Right atrium auricular region (tissue), 2 donors: ENCODE results near the gene JUNB. TPM values are rescaled to one million over a fixed set of nuclear protein-coding genes. Genes with fewer than 3 reads are reported as not detected.

Source experiments
- DNase-seq: peaks from one replicate; pipeline ENCODE4 v3.0.0-alpha.2; 2019; ENCODE audit warnings: low spot score
- H3K27ac ChIP-seq, 2 donors: fragments of 200-600 bp; sonication (generic); 1 replicate in 1 of 2; 2 replicates in 1 of 2; pipeline ENCODE4 v1.5.1; 2016 to 2019
- H3K27me3 ChIP-seq, 2 donors: fragments of 200-600 bp; sonication (generic); one replicate each; pipeline versions ENCODE4 v1.5.1 to v1.6.0; 2017 to 2019
- H3K36me3 ChIP-seq: fragments of 200-600 bp; sonication (generic); one replicate; pipeline ENCODE4 v1.5.1; 2016
- H3K4me1 ChIP-seq, 2 donors: fragments of 200-600 bp; sonication (generic); one replicate each; pipeline versions ENCODE4 v1.5.1 to v1.6.0; 2017 to 2019
- H3K4me3 ChIP-seq, 2 donors: fragments of 200-600 bp; sonication (generic); 1 replicate in 1 of 2; 2 replicates in 1 of 2; pipeline ENCODE4 v1.5.1; 2017 to 2019; ENCODE audit warnings: mild to moderate bottlenecking in 1 of 2, moderate library complexity in 1 of 2
- H3K9me3 ChIP-seq, 2 donors: fragments of 200-600 bp; sonication (generic); one replicate each; pipeline ENCODE4 v1.5.1; 2019
- CTCF ChIP-seq, 2 donors: fragments of 200-600 bp; sonication (generic); IDR thresholded peaks; one replicate each; pipeline ENCODE4 v1.5.1; 2019; ENCODE audit warnings: antibody characterized with exemption in 2 of 2
- total RNA-seq, 2 donors: library from RNA; depleted of rRNA; stranded (reverse); fragments of >200 nt; gene quantifications; one replicate each; pipeline ENCODE4 v1.1.0, GENCODE V29; 2016

JUNB gene
- total RNA-seq, 2 donors from 2014 or later = 321 to 506 TPM

- no peaks in the 10 kb centered on the region for H3K9me3 ChIP-seq
- no peaks in the 10 kb centered on the region for H3K36me3 ChIP-seq
- no peak for TF ChIP-seq CTCF (IDR thresholded peaks at IDR 0.05)
- peak overlapping the region in 1 of 2 donors; percentile 53 for H3K4me3 ChIP-seq
- no peaks in the 10 kb centered on the region for H3K27me3 ChIP-seq
- DNase-seq = no peak
- peaks cover 0 to 72% of the 10 kb centered on the region in 2 donors for H3K4me1 ChIP-seq
- peak overlapping the region; percentile 96 to 99 for H3K27ac ChIP-seq
Measured at GRCh38 chr19:12784394-12784870, 6.9 kb upstream of the JUNB start.

- peak overlapping the region; percentile 96 to 99 for H3K27ac ChIP-seq
- H3K27me3 ChIP-seq = no peaks in the 10 kb centered on the region
- H3K4me1 ChIP-seq = peaks cover 0 to 70% of the 10 kb centered on the region in 2 donors
- no peak for DNase-seq
- no peak overlapping the region for H3K4me3 ChIP-seq
- H3K36me3 ChIP-seq = no peaks in the 10 kb centered on the region
- TF ChIP-seq CTCF (IDR thresholded peaks at IDR 0.05) = no peak
- H3K9me3 ChIP-seq = no peaks in the 10 kb centered on the region
Measured at GRCh38 chr19:12784871-12785430, 6.3 kb upstream of the JUNB start.

- DNase-seq = no peak
- no peak for TF ChIP-seq CTCF (IDR thresholded peaks at IDR 0.05)
- peak overlapping the region; percentile 96 to 99 for H3K27ac ChIP-seq
- no peak overlapping the region for H3K4me3 ChIP-seq
- no peaks in the 10 kb centered on the region for H3K9me3 ChIP-seq
- no peaks in the 10 kb centered on the region for H3K36me3 ChIP-seq
- H3K27me3 ChIP-seq = no peaks in the 10 kb centered on the region
- peaks cover 0 to 72% of the 10 kb centered on the region in 2 donors for H3K4me1 ChIP-seq
Measured at GRCh38 chr19:12785431-12786031, 5.8 kb upstream of the JUNB start.

GRCh38 chr19:12786141-12786870 is 5.0 kb upstream of the JUNB start:
- no peaks in the 10 kb centered on the region for H3K27me3 ChIP-seq
- H3K27ac ChIP-seq = peak overlapping the region; percentile 96 to 99
- H3K4me3 ChIP-seq = no peak overlapping the region
- no peak for TF ChIP-seq CTCF (IDR thresholded peaks at IDR 0.05)
- no peaks in the 10 kb centered on the region for H3K36me3 ChIP-seq
- peaks cover 0 to 78% of the 10 kb centered on the region in 2 donors for H3K4me1 ChIP-seq
- peak; percentile 85 for DNase-seq
- H3K9me3 ChIP-seq = no peaks in the 10 kb centered on the region

- DNase-seq = no peak
- Histone ChIP-seq H3K27me3 (no peaks in the 10 kb centered on the region), H3K36me3 (peaks cover 2% of the 10 kb centered on the region), H3K27ac (peak overlapping the region; percentile 96 to 99), H3K4me1 (peaks cover 0 to 78% of the 10 kb centered on the region in 2 donors), H3K9me3 (no peaks in the 10 kb centered on the region), H3K4me3 (no peak overlapping the region)
- TF ChIP-seq CTCF (IDR thresholded peaks at IDR 0.05) = no peak
Measured at GRCh38 chr19:12786952-12787351, 4.3 kb upstream of the JUNB start.
